Ammon's horn (tissue), 1 donor: Measurements from ENCODE around the gene MT1X.
"Not testable (repeated sequence)": the region's sequence is repeated elsewhere in the genome, so short reads cannot be mapped to it uniquely, and the experiment has no call there.

ENCODE experiments used
- DNase-seq: peaks from one replicate; pipeline ENCODE4 v3.0.0-alpha.2; 2016; ENCODE audit warnings: low spot score

Gene MT1X

GRCh38 chr16:56710181-56710737, 28.0 kb downstream of the MT1X start:
- no peak for DNase-seq

GRCh38 chr16:56711862-56712261, 29.6 kb downstream of the MT1X start:
- no peak for DNase-seq

GRCh38 chr16:56713794-56714193, 31.5 kb downstream of the MT1X start:
- no peak for DNase-seq

GRCh38 chr16:56715126-56715525, 32.9 kb downstream of the MT1X start:
- DNase-seq = no peak

- DNase-seq = no peak
These were observed 34.5 kb downstream of the MT1X start for GRCh38 chr16:56716761-56717160.

GRCh38 chr16:56717532-56717931, 35.3 kb downstream of the MT1X start:
- not testable (repeated sequence) for DNase-seq

GRCh38 chr16:56722200-56722842, 40.1 kb downstream of the MT1X start:
- DNase-seq = no peak

- DNase-seq = no peak
These were observed 41.9 kb downstream of the MT1X start for GRCh38 chr16:56724191-56724590.

GRCh38 chr16:56726283-56726682, 44.0 kb downstream of the MT1X start:
- DNase-seq = no peak

- DNase-seq = no peak
These were observed 44.7 kb downstream of the MT1X start for GRCh38 chr16:56726926-56727325.

- DNase-seq = no peak
These were observed 45.8 kb downstream of the MT1X start for GRCh38 chr16:56728027-56728426.

- DNase-seq = no peak
These were observed 46.9 kb downstream of the MT1X start for GRCh38 chr16:56728980-56729734.

- DNase-seq = peak; percentile 92
These were observed 47.7 kb downstream of the MT1X start, which contains the start of gene NUP93 for GRCh38 chr16:56729735-56730662. TSS of gene NUP93 (plus strand) at chr16:56730129. CDS start at chr16:56748248, 18,119 bp downstream.

GRCh38 chr16:56732366-56732765, 50.1 kb downstream of the MT1X start:
- no peak for DNase-seq

GRCh38 chr16:56732832-56733231, 50.6 kb downstream of the MT1X start:
- DNase-seq = no peak
